Natural killer cell (primary cell): Measurements from ENCODE around the gene NDUFAB1. TPM values are rescaled to one million over a fixed set of nuclear protein-coding genes. Genes with fewer than 3 reads are reported as not detected.

Source experiments
- ATAC-seq, 3 donors: fragments of 150-1000 bp in 2 of 3; fragments of 200-7000 bp in 1 of 3; cut with Tn5 transposase; 1 replicate in 1 of 3; 2 replicates in 2 of 3; pipeline ENCODE4 v1.10.0; 2021; ENCODE audit warnings: mild to moderate bottlenecking in 2 of 3, moderate library complexity in 2 of 3
- DNase-seq, 2 donors: peaks; one replicate each; pipeline versions ENCODE4 v3.0.0 to v3.0.0-alpha.2; 2013 to 2021; ENCODE audit warnings: mixed read lengths in 1 of 2
- H3K27ac ChIP-seq: one replicate; pipeline ENCODE4 v1.5.1; 2013; ENCODE audit warnings: mild to moderate bottlenecking, low read length
- H3K27me3 ChIP-seq: one replicate; pipeline ENCODE4 v1.6.1; 2013; ENCODE audit warnings: low read length; ENCODE audit not compliant: control insufficient read depth, insufficient read depth
- H3K36me3 ChIP-seq: one replicate; pipeline ENCODE4 v1.6.1; 2013; ENCODE audit warnings: low read length; ENCODE audit not compliant: control insufficient read depth, insufficient read depth
- H3K4me1 ChIP-seq: one replicate; pipeline ENCODE4 v1.6.1; 2013; ENCODE audit warnings: low read length; ENCODE audit not compliant: control insufficient read depth, insufficient read depth
- H3K4me3 ChIP-seq: one replicate; pipeline ENCODE4 v1.5.1; 2013; ENCODE audit warnings: low read length
- H3K9me3 ChIP-seq: one replicate; pipeline ENCODE4 v1.6.1; 2013; ENCODE audit warnings: low read length; ENCODE audit not compliant: control insufficient read depth, insufficient read depth
- H3K27ac Mint-ChIP-seq, 2 donors: one replicate each; pipeline ENCODE4 v1.8.0; 2022; ENCODE audit warnings: mild to moderate bottlenecking in 2 of 2, mixed read lengths in 2 of 2, moderate library complexity in 1 of 2
- H3K27me3 Mint-ChIP-seq, 2 donors: one replicate each; pipeline ENCODE4 v1.8.0; 2022; ENCODE audit warnings: low read depth in 2 of 2, mixed read lengths in 2 of 2
- H3K36me3 Mint-ChIP-seq: one replicate; pipeline ENCODE4 v1.8.0; 2022; ENCODE audit warnings: mixed read lengths
- H3K4me1 Mint-ChIP-seq, 2 donors: one replicate each; pipeline ENCODE4 v1.8.0; 2022; ENCODE audit warnings: mixed read lengths in 2 of 2
- H3K4me3 Mint-ChIP-seq: one replicate; pipeline ENCODE4 v1.8.0; 2022; ENCODE audit warnings: mild to moderate bottlenecking, moderate library complexity, mixed read lengths
- H3K9me3 Mint-ChIP-seq, 2 donors: one replicate each; pipeline ENCODE4 v1.8.0; 2022; ENCODE audit warnings: mixed read lengths in 2 of 2
- WGBS: methylation state at CpG from one replicate; pipeline ENCODE4 v1.1.7; 2013; ENCODE audit warnings: missing lambda C conversion rate; ENCODE audit not compliant: insufficient coverage; 5-methylcytosine and 5-hydroxymethylcytosine counted together
- intact Hi-C: fragments of 100-400 bp; cut with micrococcal nuclease; formaldehyde crosslinking; loops from one replicate; pipeline ENCODE4 v1.14.2; 2022
- total RNA-seq, 4 donors: library from RNA; stranded (reverse); fragments of 120-200 nt in 1 of 4; gene quantifications; one replicate each; pipeline versions ENCODE4 v1.2.3 to v1.2.4, GENCODE V29; 2013 to 2022
- TF ChIP-seq, protein P1 (sequence below): fragments of 200-600 bp; IDR thresholded peaks from one replicate; pipeline ENCODE4 v1.8.0; 2022; ENCODE audit warnings: antibody characterized with exemption

The NDUFAB1 gene
- total RNA-seq, 3 donors from 2014 or later (not counting 1 experiment from before 2014, with no cell fraction given) = 27.3 to 30.5 (median 28.3) TPM

- ATAC-seq (no peak), DNase-seq (no peak)
- H3K4me3 Mint-ChIP-seq = no peak overlapping the region
- H3K4me1 Mint-ChIP-seq = no peaks in the 10 kb centered on the region
- H3K36me3 Mint-ChIP-seq = no peaks in the 10 kb centered on the region
- H3K27ac Mint-ChIP-seq = no peak overlapping the region
- Histone ChIP-seq H3K4me1 (no peaks in the 10 kb centered on the region), H3K9me3 (no peaks in the 10 kb centered on the region), H3K4me3 (no peak overlapping the region), H3K36me3 (peaks cover 8% of the 10 kb centered on the region), H3K27me3 (no peaks in the 10 kb centered on the region), H3K27ac (no peak overlapping the region)
- no peaks in the 10 kb centered on the region for H3K9me3 Mint-ChIP-seq
- WGBS = no CpG with 5 or more reads among the region's 1 CpG
- intact Hi-C loops = no loop called here
- H3K27me3 Mint-ChIP-seq = no peaks in the 10 kb centered on the region
- TF ChIP-seq, protein P1, sequence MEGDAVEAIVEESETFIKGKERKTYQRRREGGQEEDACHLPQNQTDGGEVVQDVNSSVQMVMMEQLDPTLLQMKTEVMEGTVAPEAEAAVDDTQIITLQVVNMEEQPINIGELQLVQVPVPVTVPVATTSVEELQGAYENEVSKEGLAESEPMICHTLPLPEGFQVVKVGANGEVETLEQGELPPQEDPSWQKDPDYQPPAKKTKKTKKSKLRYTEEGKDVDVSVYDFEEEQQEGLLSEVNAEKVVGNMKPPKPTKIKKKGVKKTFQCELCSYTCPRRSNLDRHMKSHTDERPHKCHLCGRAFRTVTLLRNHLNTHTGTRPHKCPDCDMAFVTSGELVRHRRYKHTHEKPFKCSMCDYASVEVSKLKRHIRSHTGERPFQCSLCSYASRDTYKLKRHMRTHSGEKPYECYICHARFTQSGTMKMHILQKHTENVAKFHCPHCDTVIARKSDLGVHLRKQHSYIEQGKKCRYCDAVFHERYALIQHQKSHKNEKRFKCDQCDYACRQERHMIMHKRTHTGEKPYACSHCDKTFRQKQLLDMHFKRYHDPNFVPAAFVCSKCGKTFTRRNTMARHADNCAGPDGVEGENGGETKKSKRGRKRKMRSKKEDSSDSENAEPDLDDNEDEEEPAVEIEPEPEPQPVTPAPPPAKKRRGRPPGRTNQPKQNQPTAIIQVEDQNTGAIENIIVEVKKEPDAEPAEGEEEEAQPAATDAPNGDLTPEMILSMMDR = no peak
These were observed 13.8 kb upstream of the NDUFAB1 start for GRCh38 chr16:23609929-23610328.

GRCh38 chr16:23608194-23608593, 12.1 kb upstream of the NDUFAB1 start:
- ATAC-seq (no peak), DNase-seq (no peak)
- Histone ChIP-seq H3K27ac (no peak overlapping the region), H3K36me3 (peaks cover 4% of the 10 kb centered on the region), H3K4me1 (no peaks in the 10 kb centered on the region), H3K27me3 (no peaks in the 10 kb centered on the region), H3K9me3 (no peaks in the 10 kb centered on the region), H3K4me3 (no peak overlapping the region)
- no peaks in the 10 kb centered on the region for H3K36me3 Mint-ChIP-seq
- H3K27me3 Mint-ChIP-seq = no peaks in the 10 kb centered on the region
- H3K4me1 Mint-ChIP-seq = no peaks in the 10 kb centered on the region
- no peak overlapping the region for H3K4me3 Mint-ChIP-seq
- H3K27ac Mint-ChIP-seq = no peak overlapping the region
- 90% methylated on average over 4 of the region's 4 CpGs for WGBS
- no peaks in the 10 kb centered on the region for H3K9me3 Mint-ChIP-seq
- TF ChIP-seq, protein P1 = no peak
- intact Hi-C loops = no loop called here

- no peak overlapping the region for H3K4me3 ChIP-seq
- Mint-ChIP-seq H3K27me3 (no peaks in the 10 kb centered on the region), H3K36me3 (no peaks in the 10 kb centered on the region), H3K9me3 (no peaks in the 10 kb centered on the region), H3K27ac (no peak overlapping the region), H3K4me3 (no peak overlapping the region), H3K4me1 (no peaks in the 10 kb centered on the region)
- ATAC-seq = no peak
- no peak for DNase-seq
- H3K4me1 ChIP-seq = no peaks in the 10 kb centered on the region
- TF ChIP-seq, protein P1 = no peak
- no peaks in the 10 kb centered on the region for H3K9me3 ChIP-seq
- no peaks in the 10 kb centered on the region for H3K27me3 ChIP-seq
- 92% methylated on average over 6 of the region's 6 CpGs for WGBS
- H3K27ac ChIP-seq = no peak overlapping the region
- H3K36me3 ChIP-seq = peaks cover 4% of the 10 kb centered on the region
- intact Hi-C loops = no loop called here
These were observed 11.6 kb upstream of the NDUFAB1 start for GRCh38 chr16:23607726-23608125.

GRCh38 chr16:23597003-23597756, 1.1 kb upstream of the NDUFAB1 start:
- Mint-ChIP-seq H3K27me3 (no peaks in the 10 kb centered on the region), H3K27ac (peak overlapping the region in 1 of 2 donors; percentile 53), H3K36me3 (no peaks in the 10 kb centered on the region), H3K9me3 (no peaks in the 10 kb centered on the region), H3K4me1 (peaks cover 4 to 22% of the 10 kb centered on the region in 2 donors), H3K4me3 (peak overlapping the region; percentile 78)
- no peaks in the 10 kb centered on the region for H3K27me3 ChIP-seq
- H3K4me1 ChIP-seq = peaks cover 25% of the 10 kb centered on the region
- intact Hi-C loops = no loop called here
- H3K27ac ChIP-seq = no peak overlapping the region
- TF ChIP-seq, protein P1 = no peak
- 89% methylated on average over 10 of the region's 11 CpGs for WGBS
- H3K4me3 ChIP-seq = no peak overlapping the region
- no peak for ATAC-seq
- H3K9me3 ChIP-seq = no peaks in the 10 kb centered on the region
- H3K36me3 ChIP-seq = peaks cover 12% of the 10 kb centered on the region
- DNase-seq = peak in 1 of 2 donors; percentile 30
